ENCODE results near the gene MYCN. TPM values are rescaled to one million over a fixed set of nuclear protein-coding genes. Genes with fewer than 3 reads are reported as not detected.
A peak's percentile ranks its signal among the peaks of the same experiment; 100 is the strongest.
"Not testable (repeated sequence)": the region's sequence is repeated elsewhere in the genome, so short reads cannot be mapped to it uniquely, and the experiment has no call there.

The MYCN gene
- total RNA-seq, 1 donor from 2014 or later, result not detected

- peak; percentile 11 for DNase-seq (ENCODE audit: low read depth)
Observed at GRCh38 chr2:15943378-15944280, 3.3 kb downstream of the MYCN start.

DNA sequence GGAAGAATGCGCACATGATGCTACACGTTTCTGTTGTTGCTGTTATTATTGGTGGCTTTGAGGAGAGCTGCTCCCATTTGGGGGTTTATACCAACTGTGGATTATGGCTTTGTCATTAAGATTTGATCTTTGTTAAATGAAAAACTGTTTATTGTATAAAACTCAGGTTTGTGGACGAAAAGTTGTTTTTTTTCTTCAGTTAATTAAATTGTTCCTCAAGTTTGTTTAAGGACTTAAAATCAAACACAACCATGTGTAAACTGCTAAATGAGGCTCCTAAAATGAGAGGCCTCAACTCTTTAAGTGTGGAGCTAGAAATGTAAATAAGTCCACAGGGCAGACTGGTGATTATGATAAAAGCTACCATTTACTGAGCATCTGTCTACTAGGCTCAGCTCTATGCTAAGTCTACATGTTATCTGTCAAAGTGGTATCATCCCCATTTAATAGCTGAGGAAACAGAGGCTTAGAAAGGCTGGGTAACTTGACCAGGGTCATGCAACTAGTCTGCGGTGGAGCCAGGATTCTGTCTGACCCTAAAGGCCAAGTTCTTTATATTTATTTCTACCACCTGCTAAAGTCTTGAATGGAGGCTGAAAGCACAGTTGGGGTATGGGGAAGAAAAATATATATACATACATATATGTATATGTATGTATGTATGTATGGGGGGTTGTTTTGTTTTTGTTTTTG lies 4.1 kb downstream of the MYCN start:
- no peak for DNase-seq (ENCODE audit: low read depth)

DNA sequence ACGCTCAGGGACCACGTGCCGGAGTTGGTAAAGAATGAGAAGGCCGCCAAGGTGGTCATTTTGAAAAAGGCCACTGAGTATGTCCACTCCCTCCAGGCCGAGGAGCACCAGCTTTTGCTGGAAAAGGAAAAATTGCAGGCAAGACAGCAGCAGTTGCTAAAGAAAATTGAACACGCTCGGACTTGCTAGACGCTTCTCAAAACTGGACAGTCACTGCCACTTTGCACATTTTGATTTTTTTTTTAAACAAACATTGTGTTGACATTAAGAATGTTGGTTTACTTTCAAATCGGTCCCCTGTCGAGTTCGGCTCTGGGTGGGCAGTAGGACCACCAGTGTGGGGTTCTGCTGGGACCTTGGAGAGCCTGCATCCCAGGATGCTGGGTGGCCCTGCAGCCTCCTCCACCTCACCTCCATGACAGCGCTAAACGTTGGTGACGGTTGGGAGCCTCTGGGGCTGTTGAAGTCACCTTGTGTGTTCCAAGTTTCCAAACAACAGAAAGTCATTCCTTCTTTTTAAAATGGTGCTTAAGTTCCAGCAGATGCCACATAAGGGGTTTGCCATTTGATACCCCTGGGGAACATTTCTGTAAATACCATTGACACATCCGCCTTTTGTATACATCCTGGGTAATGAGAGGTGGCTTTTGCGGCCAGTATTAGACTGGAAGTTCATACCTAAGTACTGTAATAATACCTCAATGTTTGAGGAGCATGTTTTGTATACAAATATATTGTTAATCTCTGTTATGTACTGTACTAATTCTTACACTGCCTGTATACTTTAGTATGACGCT lies 5.8 kb downstream of the MYCN start:
- DNase-seq (ENCODE audit: low read depth), result no peak

DNA sequence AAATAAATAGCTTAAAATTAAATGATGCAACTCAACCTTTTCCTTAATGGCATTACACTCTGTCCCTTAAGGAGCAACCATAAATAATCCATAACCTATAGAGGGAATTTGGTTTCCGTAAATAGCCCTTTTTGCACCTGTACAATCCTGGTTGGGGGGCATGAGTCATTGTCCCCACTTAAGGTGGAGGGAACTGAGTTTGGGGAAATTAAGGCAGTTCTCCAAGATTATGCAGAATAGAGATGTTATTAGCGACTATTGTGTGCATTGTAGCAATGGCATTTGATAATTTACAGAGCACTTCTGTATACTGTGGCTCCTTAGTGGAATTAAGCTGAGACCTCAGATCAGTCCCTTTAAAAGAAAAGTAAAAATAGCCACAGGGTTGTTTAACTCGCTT lies 6.6 kb downstream of the MYCN start:
- no peak for DNase-seq (ENCODE audit: low read depth)

DNA sequence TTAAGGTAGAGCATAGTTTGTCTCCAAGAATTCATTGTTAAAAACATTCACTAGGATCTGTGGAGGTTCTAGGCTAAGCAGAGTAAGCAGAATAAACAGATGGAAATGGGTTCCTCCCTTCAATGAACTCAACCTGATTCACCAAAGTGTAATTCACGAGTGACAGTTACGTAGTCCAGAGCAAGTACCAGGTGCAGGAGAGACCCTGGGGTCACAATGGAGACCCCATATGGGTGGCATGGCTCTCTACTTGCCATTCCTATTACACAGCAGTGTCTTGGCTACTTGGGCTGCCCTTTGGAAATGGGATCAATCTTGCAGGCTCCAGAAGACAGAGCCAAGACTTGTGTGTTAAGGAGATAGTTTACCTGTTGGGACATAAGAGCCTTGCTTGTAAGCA lies 7.1 kb downstream of the MYCN start:
- no peak for DNase-seq (ENCODE audit: low read depth)

DNA sequence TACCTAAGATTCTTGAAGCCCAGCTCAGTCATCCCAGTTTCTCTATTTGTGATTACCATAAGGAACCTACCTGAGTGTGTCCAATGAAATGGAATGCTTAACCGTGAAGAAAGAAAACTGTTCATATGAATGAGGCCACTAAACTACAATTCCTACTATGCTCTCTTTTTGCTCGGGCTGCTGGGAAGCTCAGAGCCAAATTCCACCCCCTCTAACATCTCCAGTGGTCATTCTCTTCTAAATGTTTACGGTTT lies 8.3 kb downstream of the MYCN start:
- DNase-seq (ENCODE audit: low read depth), result no peak

- no peak for DNase-seq (ENCODE audit: low read depth)
Observed at GRCh38 chr2:15949126-15949525, 8.8 kb downstream of the MYCN start.

DNA sequence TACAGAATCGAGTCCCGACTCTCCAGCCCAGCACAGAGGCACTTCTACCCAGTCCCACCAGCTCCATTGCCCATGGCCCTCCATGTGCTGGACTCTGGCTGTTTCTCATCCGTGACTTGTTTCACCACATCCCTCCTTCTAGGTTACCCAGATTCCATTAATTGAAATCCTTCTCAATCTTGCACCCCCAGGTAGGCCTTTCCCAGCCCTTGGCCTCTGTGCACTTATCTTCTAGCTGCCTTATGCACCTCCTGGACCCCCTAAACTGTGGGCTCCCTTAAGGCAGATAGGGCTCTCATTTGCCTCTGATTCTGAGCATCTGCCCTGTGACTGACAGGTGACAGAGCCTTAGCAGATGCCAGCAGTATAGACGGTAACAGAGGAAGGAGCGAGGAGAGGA lies 9.2 kb downstream of the MYCN start:
- no peak for DNase-seq (ENCODE audit: low read depth)

- no peak for DNase-seq (ENCODE audit: low read depth)
Observed at GRCh38 chr2:15950088-15950952, 10.0 kb downstream of the MYCN start.

- not testable (repeated sequence) for DNase-seq (ENCODE audit: low read depth)
Observed at GRCh38 chr2:15951936-15952335, 11.6 kb downstream of the MYCN start.

- no peak for DNase-seq (ENCODE audit: low read depth)
Observed at GRCh38 chr2:15952451-15953146, 12.2 kb downstream of the MYCN start.

- DNase-seq (ENCODE audit: low read depth), result no peak
Observed at GRCh38 chr2:15953147-15953630, 12.8 kb downstream of the MYCN start.

GRCh38 chr2:15953891-15954680 lies 13.7 kb downstream of the MYCN start:
- DNase-seq (ENCODE audit: low read depth), result no peak

DNA sequence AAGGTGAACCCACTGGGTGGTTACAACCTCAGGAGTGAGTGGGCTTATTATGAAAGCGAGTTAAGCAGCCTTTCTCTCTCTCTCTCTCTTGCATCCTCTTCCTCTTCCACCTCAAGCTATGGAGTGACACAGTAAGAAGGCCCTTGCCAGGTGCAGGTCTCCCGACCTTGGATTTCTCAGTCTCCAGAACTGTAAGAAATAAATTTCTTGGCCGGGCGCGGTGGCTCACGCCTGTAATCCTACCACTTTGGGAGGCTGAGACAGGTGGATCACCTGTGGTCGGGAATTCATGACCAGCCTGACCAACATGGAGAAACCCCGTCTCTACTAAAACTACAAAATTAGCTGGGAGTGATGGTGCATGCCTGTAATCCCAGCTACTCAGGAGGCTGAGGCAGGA lies 14.4 kb downstream of the MYCN start:
- no peak for DNase-seq (ENCODE audit: low read depth)

DNA sequence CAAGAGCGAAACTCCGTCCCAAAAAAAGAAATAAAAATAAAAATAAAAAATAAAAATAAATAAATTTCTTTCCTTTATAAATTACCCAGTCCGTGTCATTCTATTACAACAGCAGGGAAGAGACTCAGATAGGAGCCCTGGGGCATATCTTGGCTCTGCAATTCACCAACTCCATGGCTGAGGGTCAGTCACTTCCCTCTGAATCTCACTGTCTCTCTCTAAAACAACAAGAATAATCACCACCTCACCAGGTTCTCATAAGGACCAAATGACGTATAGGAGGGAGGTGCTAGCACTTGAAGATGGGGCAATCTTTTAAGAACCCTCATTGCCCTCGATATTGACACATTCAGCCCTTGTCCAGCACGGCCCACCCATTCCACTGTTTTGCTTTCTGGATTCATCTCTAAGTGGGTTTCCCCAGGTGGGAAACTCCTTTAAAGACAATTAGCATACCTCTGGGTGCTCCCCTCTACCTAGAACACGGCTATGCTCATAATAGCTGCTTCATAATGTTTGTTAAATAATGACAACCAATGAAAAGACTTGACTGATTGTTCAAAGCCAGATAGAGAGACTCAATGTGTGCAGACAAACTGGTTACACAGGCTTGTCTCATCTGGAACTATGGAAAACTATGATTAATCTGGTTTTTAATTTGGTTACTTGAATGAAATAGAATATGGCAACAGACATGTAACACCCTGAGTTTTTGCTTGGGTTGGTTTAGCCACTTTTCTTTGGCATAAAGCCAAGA lies 15.1 kb downstream of the MYCN start:
- no peak for DNase-seq (ENCODE audit: low read depth)

- DNase-seq (ENCODE audit: low read depth), result no peak
Observed at GRCh38 chr2:15956230-15956629, 15.9 kb downstream of the MYCN start.

- no peak for DNase-seq (ENCODE audit: low read depth)
Observed at GRCh38 chr2:15956751-15957736, 16.7 kb downstream of the MYCN start.
